ENCODE results near the gene GNG3. TPM values are rescaled to one million over a fixed set of nuclear protein-coding genes. Genes with fewer than 3 reads are reported as not detected.

GNG3 gene
- total and polyA plus RNA-seq, 2 of the 4 experiments (the other 2 are of a cell fraction): not detected

DNA sequence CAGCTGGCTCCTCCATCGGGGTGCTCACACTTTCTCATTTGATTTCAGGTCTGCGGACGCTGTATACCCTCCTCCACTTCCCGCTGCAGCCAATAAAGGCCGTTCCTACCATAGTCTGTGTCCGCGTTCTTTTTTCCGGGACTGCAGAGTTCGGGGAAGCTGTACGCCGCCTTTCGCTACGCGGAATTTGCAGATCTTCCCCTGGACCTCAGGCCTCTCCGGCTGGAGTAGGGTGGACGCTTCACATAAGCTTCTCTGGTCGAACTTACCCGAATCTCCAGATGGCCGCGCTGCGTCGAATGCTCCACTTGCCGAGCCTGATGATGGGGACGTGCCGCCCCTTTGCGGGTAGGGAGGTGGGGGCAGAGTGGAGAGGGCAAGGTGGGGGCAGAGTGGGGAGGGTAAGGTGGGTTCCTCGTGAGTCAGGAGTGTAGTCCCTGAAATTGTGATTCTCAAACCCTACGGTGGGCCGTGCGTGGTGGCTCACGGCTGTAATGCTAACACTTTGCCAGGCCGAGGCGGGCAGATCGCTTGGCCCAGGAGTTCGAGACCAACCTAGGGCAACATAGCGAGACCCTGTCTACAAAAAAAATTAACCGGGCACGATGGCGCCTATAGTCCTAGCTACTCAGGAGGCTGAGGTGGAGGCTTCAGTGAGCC, 41.7 kb upstream of the GNG3 start:
- ATAC-seq (ENCODE audit: low read depth): peak; percentile 27
- ChIA-PET POLR2A (ENCODE audit: unreplicated experiment) (interaction anchor here (0.5 to 1.6 kb wide), 8 partner anchors 11 to 313 kb away, joined by 3 to 10 read pairs (median 4); partner anchors contain the start of genes EEF1G, INTS5, MTA2 and UBXN1), CTCF (interaction anchor here (0.6 to 1.4 kb wide), 4 partner anchors 13 to 219 kb away, joined by 3 to 4 read pairs (median 3); partner anchors contain the start of gene INTS5)
- H4K20me1 ChIP-seq (ENCODE audit: insufficient read depth, low read length): peaks cover 18% of the 10 kb centered on the region
- peaks cover 33 to 59% of the 10 kb centered on the region in 2 experiments for H3K79me1 ChIP-seq (ENCODE audit: low read depth in 1 of 2, low read length in 2 of 2)
- H2BK20ac ChIP-seq (ENCODE audit: low read depth, low read length): no peak overlapping the region
- H3K18ac ChIP-seq (ENCODE audit: low read depth, low read length): no peak overlapping the region
- no peak overlapping the region for H2BK15ac ChIP-seq (ENCODE audit: low read depth, low read length)
- dilution Hi-C loops (cut with HindIII; ENCODE audit: low sequenced_read_pairs, unreplicated experiment): no loop called here
- H3K4me3 ChIP-seq (ENCODE audit: insufficient read depth, low read depth, low read length): peak overlapping the region; percentile 73
- H3K27ac ChIP-seq (ENCODE audit: insufficient read depth, low read length): peak overlapping the region; percentile 68
- peak overlapping the region; percentile 99 for H2AK9ac ChIP-seq (replicated peaks; ENCODE audit: low read depth, low read length, poor library complexity)
- H3K4ac ChIP-seq (ENCODE audit: low read depth, low read length): peak overlapping the region; percentile 91
- H2BK120ac ChIP-seq (ENCODE audit: low read depth, low read length): 0 out of 2 replicates have a peak overlapping the region, but pooled peaks have one; percentile 3
- peak overlapping the region; percentile 88 for H3K4me2 ChIP-seq (ENCODE audit: low read depth, low read length)
- H3K14ac ChIP-seq (replicated peaks; ENCODE audit: low read depth, low read length): peak overlapping the region; percentile 95
- peak overlapping the region; percentile 74 for H2AFZ ChIP-seq (replicated peaks; ENCODE audit: low read length, poor library complexity)
- in situ Hi-C loops (cut with MboI; ENCODE audit: low sequenced_read_pairs): no loop called here
- peak overlapping the region; percentile 89 for H3K23ac ChIP-seq (ENCODE audit: low read depth, low read length)
- no peaks in the 10 kb centered on the region for H3K9me3 ChIP-seq (ENCODE audit: control insufficient read depth, insufficient read depth, low read length)
- H3K27me3 ChIP-seq (ENCODE audit: control insufficient read depth, insufficient read depth, low read length): no peaks in the 10 kb centered on the region
- peak overlapping the region; percentile 6; the same call in 1 of the 2 replicates for H4K5ac ChIP-seq (ENCODE audit: low read depth, low read length)
- peak overlapping the region; percentile 82 for H4K91ac ChIP-seq (ENCODE audit: insufficient read depth, low read depth, low read length)
- peak; percentile 66 for DNase-seq
- H3K9ac ChIP-seq (ENCODE audit: low read depth, low read length): peak overlapping the region; percentile 79
- H3K36me3 ChIP-seq (ENCODE audit: control insufficient read depth, insufficient read depth, low read length): peaks cover 15% of the 10 kb centered on the region
- 3% methylated on average over 26 of the region's 39 CpGs; no CpG with 5 or more reads in 1 of the 2 experiments for WGBS, 2 experiments (ENCODE audit: extremely low coverage in 2 of 2, insufficient read length in 1 of 2)
- H3K9me1 ChIP-seq (ENCODE audit: insufficient read depth, low read length): peaks cover 9% of the 10 kb centered on the region
- H3K56ac ChIP-seq (ENCODE audit: extremely low read depth, insufficient read depth, low read length): peak overlapping the region; percentile 67
- intact Hi-C loops (cut with micrococcal nuclease): no loop called here
- H2AK5ac ChIP-seq (ENCODE audit: low read depth, low read length): peak overlapping the region; percentile 93
- peaks cover 8% of the 10 kb centered on the region for H3K4me1 ChIP-seq (ENCODE audit: control insufficient read depth, insufficient read depth, low read length)
- no TSS peak for BruUV-seq (replicated peaks)
- peak overlapping the region; percentile 66 to 69 for H4K8ac ChIP-seq (ENCODE audit: low read depth in 2 of 2, low read length in 2 of 2)
- H2BK5ac ChIP-seq (ENCODE audit: low read depth, low read length, poor library complexity, severe bottlenecking): peak overlapping the region; percentile 41
- TF ChIP-seq MAZ (IDR thresholded peaks at IDR 0.05; ENCODE audit: borderline replicate concordance, low read depth, low read length): peak; percentile 89
- TF ChIP-seq, protein P1, sequence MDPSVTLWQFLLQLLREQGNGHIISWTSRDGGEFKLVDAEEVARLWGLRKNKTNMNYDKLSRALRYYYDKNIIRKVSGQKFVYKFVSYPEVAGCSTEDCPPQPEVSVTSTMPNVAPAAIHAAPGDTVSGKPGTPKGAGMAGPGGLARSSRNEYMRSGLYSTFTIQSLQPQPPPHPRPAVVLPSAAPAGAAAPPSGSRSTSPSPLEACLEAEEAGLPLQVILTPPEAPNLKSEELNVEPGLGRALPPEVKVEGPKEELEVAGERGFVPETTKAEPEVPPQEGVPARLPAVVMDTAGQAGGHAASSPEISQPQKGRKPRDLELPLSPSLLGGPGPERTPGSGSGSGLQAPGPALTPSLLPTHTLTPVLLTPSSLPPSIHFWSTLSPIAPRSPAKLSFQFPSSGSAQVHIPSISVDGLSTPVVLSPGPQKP (IDR thresholded peaks at IDR 0.05; ENCODE audit: borderline replicate concordance, low read depth, low read length): no peak
- TF ChIP-seq NFE2L2 (IDR thresholded peaks at IDR 0.05; ENCODE audit: low read depth, low read length): 0 out of 2 replicates have a peak, but pooled peaks have one; percentile 1
- no peak for TF ChIP-seq CEBPB (IDR thresholded peaks at IDR 0.05; ENCODE audit: low read depth, low read length)
- TF ChIP-seq, protein P2, sequence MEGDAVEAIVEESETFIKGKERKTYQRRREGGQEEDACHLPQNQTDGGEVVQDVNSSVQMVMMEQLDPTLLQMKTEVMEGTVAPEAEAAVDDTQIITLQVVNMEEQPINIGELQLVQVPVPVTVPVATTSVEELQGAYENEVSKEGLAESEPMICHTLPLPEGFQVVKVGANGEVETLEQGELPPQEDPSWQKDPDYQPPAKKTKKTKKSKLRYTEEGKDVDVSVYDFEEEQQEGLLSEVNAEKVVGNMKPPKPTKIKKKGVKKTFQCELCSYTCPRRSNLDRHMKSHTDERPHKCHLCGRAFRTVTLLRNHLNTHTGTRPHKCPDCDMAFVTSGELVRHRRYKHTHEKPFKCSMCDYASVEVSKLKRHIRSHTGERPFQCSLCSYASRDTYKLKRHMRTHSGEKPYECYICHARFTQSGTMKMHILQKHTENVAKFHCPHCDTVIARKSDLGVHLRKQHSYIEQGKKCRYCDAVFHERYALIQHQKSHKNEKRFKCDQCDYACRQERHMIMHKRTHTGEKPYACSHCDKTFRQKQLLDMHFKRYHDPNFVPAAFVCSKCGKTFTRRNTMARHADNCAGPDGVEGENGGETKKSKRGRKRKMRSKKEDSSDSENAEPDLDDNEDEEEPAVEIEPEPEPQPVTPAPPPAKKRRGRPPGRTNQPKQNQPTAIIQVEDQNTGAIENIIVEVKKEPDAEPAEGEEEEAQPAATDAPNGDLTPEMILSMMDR (conservative IDR thresholded peaks at IDR 0.05; ENCODE audit: low read depth, low read length): no peak
- peak; percentile 10; the same call in 1 of the 2 replicates for TF ChIP-seq POLR2A (IDR thresholded peaks at IDR 0.05; ENCODE audit: low read depth, low read length)
- no peak for TF ChIP-seq RAD21 (IDR thresholded peaks at IDR 0.05; ENCODE audit: low read length)
- no peak for TF ChIP-seq FOS (IDR thresholded peaks at IDR 0.05; ENCODE audit: low read depth, low read length)
- TF ChIP-seq RFX5 (IDR thresholded peaks at IDR 0.05; ENCODE audit: low read depth, low read length): no peak
- no peak for TF ChIP-seq RCOR1 (IDR thresholded peaks at IDR 0.05; ENCODE audit: insufficient replicate concordance, low read length)
- TF ChIP-seq MAFK (IDR thresholded peaks at IDR 0.05; ENCODE audit: low read depth, low read length): no peak
- TF ChIP-seq, protein P3, sequence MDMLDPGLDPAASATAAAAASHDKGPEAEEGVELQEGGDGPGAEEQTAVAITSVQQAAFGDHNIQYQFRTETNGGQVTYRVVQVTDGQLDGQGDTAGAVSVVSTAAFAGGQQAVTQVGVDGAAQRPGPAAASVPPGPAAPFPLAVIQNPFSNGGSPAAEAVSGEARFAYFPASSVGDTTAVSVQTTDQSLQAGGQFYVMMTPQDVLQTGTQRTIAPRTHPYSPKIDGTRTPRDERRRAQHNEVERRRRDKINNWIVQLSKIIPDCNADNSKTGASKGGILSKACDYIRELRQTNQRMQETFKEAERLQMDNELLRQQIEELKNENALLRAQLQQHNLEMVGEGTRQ (IDR thresholded peaks at IDR 0.05; ENCODE audit: low read depth, low read length): no peak
- TF ChIP-seq BHLHE40 (IDR thresholded peaks at IDR 0.05; ENCODE audit: low read depth, low read length): no peak
- no peak for TF ChIP-seq SMC3 (IDR thresholded peaks at IDR 0.05; ENCODE audit: low read depth, low read length)

Data from IMR-90 (cell line).